Measurements from ENCODE around the gene ITGA5. TPM values are rescaled to one million over a fixed set of nuclear protein-coding genes. Genes with fewer than 3 reads are reported as not detected.

The ITGA5 gene
- total and polyA plus RNA-seq, 9 of the 15 experiments (the other 6 are each of a cell fraction or from before 2014, with no cell fraction given), result 9.1 to 82.1 (median 47.4) TPM

DNA sequence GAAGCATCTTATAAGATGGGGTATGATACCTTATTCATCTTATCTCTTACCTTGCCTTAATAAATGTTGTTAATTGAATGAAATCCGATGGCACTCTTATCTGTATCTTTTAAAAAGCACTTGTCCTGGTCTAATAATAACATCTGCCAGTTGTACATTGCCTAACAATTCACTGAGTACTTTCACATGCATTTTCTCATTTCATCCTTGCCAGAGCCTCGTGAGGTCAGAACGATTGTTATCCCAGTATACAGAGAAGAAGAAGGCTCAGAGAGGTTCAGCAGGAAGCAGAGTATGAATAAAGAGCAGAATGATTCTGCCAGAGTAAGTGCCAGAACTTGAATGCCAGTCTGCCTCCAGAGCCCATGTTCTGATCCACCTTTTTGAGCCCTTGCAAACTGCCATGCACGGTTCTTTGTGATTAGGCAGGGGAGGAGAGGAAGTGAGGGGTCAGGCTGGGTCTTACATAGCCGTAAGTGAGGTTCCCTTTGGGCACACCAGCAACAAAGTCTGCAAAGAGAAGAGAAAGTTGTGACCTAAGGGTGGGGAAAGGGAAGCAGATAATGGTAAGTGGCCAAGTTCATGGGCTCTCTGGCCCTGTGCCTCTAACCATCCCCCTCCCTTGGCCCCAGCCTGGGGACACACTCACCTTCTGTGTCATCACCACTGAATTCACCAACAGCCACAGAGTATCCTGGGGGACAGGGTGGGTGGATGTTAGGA, 11.7 kb downstream of the ITGA5 start:
- in situ Hi-C loops (cut with MboI) (no loop called here), intact Hi-C loops (cut with micrococcal nuclease) (no loop called here)
- Histone ChIP-seq H3K9me1 (ENCODE audit: control insufficient read depth, insufficient read depth, low read length) (peaks cover 10% of the 10 kb centered on the region), H3K9ac (ENCODE audit: insufficient read depth in 1 of 2, low read depth in 2 of 2, low read length in 2 of 2) (no peak overlapping the region; a peak in 1 of 4 replicates), H3K27me3 (ENCODE audit: control insufficient read depth in 2 of 2, insufficient read depth in 2 of 2, low read length in 2 of 2) (no peaks in the 10 kb centered on the region), H3K79me2 (ENCODE audit: control insufficient read depth, insufficient read depth, low read length) (peaks cover 14% of the 10 kb centered on the region), H3K27ac (ENCODE audit: extremely low read depth, low read depth, low read length) (no peak overlapping the region), H3K9me3 (replicated peaks; ENCODE audit: control insufficient read depth, insufficient read depth, low read depth, low read length) (no peaks in the 10 kb centered on the region), H3K36me3 (ENCODE audit: control insufficient read depth, insufficient read depth, low read length) (peaks cover 93% of the 10 kb centered on the region), H3K4me2 (ENCODE audit: insufficient read depth, low read length) (no peak overlapping the region), H4K20me1 (replicated peaks; ENCODE audit: control insufficient read depth, insufficient read depth, low read length) (peaks cover 18% of the 10 kb centered on the region; the same call in 1 of the 2 replicates), H3K4me3 (no peak overlapping the region), H2AFZ (ENCODE audit: low read depth, low read length) (no peak overlapping the region), H3K4me1 (replicated peaks in 1 of 2; ENCODE audit: control insufficient read depth in 2 of 2, insufficient read depth in 2 of 2, low read length in 2 of 2) (peaks cover 0 to 14% of the 10 kb centered on the region in 2 experiments; a peak in 3 of 5 replicates)
- BruUV-seq (replicated peaks), result no TSS peak
- CTCF ChIA-PET (ENCODE audit: low intra/inter-chr PET ratio), result no interaction called here
- DNase-seq (ENCODE audit: extremely low read depth in 1 of 4, low spot score in 3 of 4) (no peak), FAIRE-seq (no peak), ATAC-seq (no peak)
- POLR2A ChIA-PET, result interaction anchor here (1.2 kb wide), 1 partner anchor 8 kb away, joined by 5 read pairs; no protein-coding TSS in a partner anchor
- TF ChIP-seq RAD51 (IDR thresholded peaks at IDR 0.05; ENCODE audit: borderline replicate concordance, low read depth) (no peak), JUN (IDR thresholded peaks at IDR 0.05; ENCODE audit: borderline replicate concordance, low read depth, low read length) (no peak), JUN (CRISPR knock-in tag; IDR thresholded peaks at IDR 0.05; ENCODE audit: borderline replicate concordance) (no peak), IFI16 (CRISPR knock-in tag; IDR thresholded peaks at IDR 0.05) (no peak), RBM34 (IDR thresholded peaks at IDR 0.05; ENCODE audit: borderline replicate concordance, insufficient read depth, low read length) (no peak)
- TF ChIP-seq, protein P1, sequence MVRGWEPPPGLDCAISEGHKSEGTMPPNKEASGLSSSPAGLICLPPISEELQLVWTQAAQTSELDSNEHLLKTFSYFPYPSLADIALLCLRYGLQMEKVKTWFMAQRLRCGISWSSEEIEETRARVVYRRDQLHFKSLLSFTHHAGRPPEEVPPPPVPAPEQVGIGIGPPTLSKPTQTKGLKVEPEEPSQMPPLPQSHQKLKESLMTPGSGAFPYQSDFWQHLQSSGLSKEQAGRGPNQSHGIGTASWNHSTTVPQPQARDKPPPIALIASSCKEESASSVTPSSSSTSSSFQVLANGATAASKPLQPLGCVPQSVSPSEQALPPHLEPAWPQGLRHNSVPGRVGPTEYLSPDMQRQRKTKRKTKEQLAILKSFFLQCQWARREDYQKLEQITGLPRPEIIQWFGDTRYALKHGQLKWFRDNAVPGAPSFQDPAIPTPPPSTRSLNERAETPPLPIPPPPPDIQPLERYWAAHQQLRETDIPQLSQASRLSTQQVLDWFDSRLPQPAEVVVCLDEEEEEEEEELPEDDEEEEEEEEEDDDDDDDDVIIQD (CRISPR knock-in tag; IDR thresholded peaks at IDR 0.05), result no peak
- TF ChIP-seq, protein P2, sequence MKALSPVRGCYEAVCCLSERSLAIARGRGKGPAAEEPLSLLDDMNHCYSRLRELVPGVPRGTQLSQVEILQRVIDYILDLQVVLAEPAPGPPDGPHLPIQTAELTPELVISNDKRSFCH (CRISPR knock-in tag; IDR thresholded peaks at IDR 0.05), result no peak
- TF ChIP-seq, protein P2 (tag; IDR thresholded peaks at IDR 0.05), result no peak
- TF ChIP-seq, protein P3, sequence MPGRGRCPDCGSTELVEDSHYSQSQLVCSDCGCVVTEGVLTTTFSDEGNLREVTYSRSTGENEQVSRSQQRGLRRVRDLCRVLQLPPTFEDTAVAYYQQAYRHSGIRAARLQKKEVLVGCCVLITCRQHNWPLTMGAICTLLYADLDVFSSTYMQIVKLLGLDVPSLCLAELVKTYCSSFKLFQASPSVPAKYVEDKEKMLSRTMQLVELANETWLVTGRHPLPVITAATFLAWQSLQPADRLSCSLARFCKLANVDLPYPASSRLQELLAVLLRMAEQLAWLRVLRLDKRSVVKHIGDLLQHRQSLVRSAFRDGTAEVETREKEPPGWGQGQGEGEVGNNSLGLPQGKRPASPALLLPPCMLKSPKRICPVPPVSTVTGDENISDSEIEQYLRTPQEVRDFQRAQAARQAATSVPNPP (IDR thresholded peaks at IDR 0.05; ENCODE audit: borderline replicate concordance, insufficient read depth, insufficient read length), result no peak
- WGBS (ENCODE audit: insufficient coverage, low coverage, missing lambda C conversion rate), result 64% methylated on average over 5 of the region's 5 CpGs
